GM10266 (cell line): ENCODE measurements around the gene ZNF585A.
"Not testable (repeated sequence)": the region's sequence is repeated elsewhere in the genome, so short reads cannot be mapped to it uniquely, and the experiment has no call there.

Source experiments
- DNase-seq: peaks from one replicate; pipeline ENCODE4 v3.0.0; 2012; ENCODE audit errors: extremely low spot score
- CTCF ChIP-seq: IDR thresholded peaks from 2 replicates; pipeline ENCODE4 v1.5.1; 2012; ENCODE audit warnings: mild to moderate bottlenecking, low read depth; ENCODE audit not compliant: control insufficient read depth, insufficient read depth; ENCODE audit errors: missing control alignments

ZNF585A gene

GRCh38 chr19:37197768-37198167, 25.3 kb upstream of the ZNF585A start:
- no peak for DNase-seq
- TF ChIP-seq CTCF, result no peak

GRCh38 chr19:37197115-37197514, 24.6 kb upstream of the ZNF585A start:
- not testable (repeated sequence) for DNase-seq

- DNase-seq, result not testable (repeated sequence)
Observed at GRCh38 chr19:37195248-37195647, 22.8 kb upstream of the ZNF585A start.

- not testable (repeated sequence) for DNase-seq
Observed at GRCh38 chr19:37186071-37186470, 13.6 kb upstream of the ZNF585A start.

GRCh38 chr19:37165635-37166034, 6.9 kb downstream of the ZNF585A start:
- no peak for TF ChIP-seq CTCF
- no peak for DNase-seq

- TF ChIP-seq CTCF, result no peak
- DNase-seq, result no peak
Observed at GRCh38 chr19:37160153-37160552, 12.3 kb downstream of the ZNF585A start.

- no peak for TF ChIP-seq CTCF
- DNase-seq, result no peak
Observed at GRCh38 chr19:37148214-37148613, 24.3 kb downstream of the ZNF585A start.

GRCh38 chr19:37136111-37136510, 36.4 kb downstream of the ZNF585A start:
- no peak for DNase-seq
- TF ChIP-seq CTCF, result no peak

- TF ChIP-seq CTCF, result no peak
- DNase-seq, result no peak
Observed at GRCh38 chr19:37128821-37129177, 43.7 kb downstream of the ZNF585A start.
